Stimulated activated CD4-positive, alpha-beta T cell treated with anti-CD3 and anti-CD28 coated beads, Interleukin-1b, Interleukin-23, amount 100 ng/mL, for 24 hours (primary cell): ENCODE measurements around the gene EPHA3.

ENCODE experiments used
- DNase-seq, 4 experiments: peaks; one replicate each; pipeline ENCODE4 v3.0.0-alpha.2; 2020; ENCODE audit warnings: low read depth in 4 of 4, low spot score in 1 of 4

EPHA3 gene

DNA sequence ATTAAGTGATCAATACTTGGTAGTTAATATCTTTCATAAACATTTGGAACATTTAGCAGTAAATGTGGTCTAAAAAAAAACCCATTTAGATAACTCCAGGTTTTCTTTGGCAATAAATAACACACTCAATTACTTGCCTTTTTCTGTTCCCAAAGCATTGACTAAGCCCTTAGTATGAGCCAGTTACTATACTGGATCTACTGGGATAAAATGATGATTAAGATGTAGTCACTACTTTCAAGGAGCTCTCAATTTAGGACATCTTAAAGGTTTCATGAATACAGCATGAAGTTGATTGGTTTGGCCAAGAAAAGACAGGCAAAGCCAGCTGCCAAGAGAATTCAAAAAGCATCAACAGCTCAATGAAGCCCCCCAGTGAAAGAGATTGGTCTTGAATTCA is 250.9 kb downstream of the EPHA3 start:
- DNase-seq: no peak

- no peak for DNase-seq
These were observed 252.7 kb downstream of the EPHA3 start for GRCh38 chr3:89360156-89360555.

- no peak for DNase-seq
These were observed 255.1 kb downstream of the EPHA3 start for GRCh38 chr3:89362496-89362895.

- DNase-seq: no peak
These were observed 255.8 kb downstream of the EPHA3 start for GRCh38 chr3:89363171-89363570.

- no peak for DNase-seq
These were observed 256.9 kb downstream of the EPHA3 start for GRCh38 chr3:89364314-89364713.

DNA sequence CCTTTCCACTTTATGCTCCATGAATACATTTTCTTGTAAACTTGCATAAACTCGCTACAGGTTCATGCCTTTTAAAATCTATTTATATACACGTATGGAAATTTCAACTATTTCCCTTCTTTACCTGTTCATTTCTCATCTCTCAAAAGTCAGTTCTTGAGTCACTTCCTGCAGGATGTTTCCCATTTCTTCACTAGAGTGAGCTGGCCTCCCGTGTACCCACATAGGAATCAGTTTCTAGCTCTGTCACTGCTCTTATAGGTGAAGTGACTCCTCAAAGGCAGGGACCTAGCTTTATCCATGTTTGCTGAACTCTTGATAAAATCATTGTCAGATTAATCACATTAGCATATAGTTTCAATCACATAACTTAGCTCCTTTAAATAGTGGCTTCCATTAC is 259.7 kb downstream of the EPHA3 start:
- DNase-seq: no peak

GRCh38 chr3:89368846-89369245 is 261.4 kb downstream of the EPHA3 start:
- DNase-seq: no peak

DNA sequence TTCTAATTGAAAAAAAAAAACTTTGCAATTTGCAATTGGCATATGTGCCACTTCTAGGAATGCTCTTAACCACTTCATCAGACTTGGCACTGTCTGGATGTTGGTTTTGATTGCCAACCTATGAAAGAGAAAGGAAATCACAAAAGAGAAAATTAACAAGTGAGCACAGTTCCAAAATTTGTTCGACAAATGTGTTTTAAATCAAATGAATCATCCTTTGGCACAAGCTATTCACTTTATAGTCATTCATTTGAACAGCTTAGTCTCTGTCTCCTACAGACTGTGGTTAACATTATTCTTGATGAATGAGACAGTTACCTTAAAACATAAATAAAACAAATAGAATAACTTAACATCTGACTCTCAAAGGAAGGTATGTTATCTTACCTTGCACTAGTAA is 265.0 kb downstream of the EPHA3 start:
- DNase-seq: no peak

DNA sequence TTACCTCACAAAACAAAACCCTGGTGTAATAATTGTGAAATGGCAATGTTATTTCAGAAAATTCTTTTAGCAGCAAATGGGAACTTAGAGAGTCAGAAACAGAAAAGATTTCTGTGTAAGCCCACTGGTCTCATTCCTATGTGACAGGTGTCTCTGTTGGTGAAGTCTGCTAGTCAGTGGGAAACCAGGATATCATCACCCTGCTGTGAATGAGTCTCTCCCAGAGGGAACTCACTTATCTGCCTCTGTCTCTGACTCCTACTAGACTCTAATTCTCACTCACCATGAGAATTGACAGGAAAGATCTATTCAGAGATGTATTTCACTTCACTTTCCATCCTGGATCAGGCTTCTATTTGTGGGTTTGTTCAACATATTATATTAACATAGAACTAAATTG is 266.0 kb downstream of the EPHA3 start:
- DNase-seq: no peak

- DNase-seq: no peak
These were observed 268.0 kb downstream of the EPHA3 start for GRCh38 chr3:89375451-89375850.

DNA sequence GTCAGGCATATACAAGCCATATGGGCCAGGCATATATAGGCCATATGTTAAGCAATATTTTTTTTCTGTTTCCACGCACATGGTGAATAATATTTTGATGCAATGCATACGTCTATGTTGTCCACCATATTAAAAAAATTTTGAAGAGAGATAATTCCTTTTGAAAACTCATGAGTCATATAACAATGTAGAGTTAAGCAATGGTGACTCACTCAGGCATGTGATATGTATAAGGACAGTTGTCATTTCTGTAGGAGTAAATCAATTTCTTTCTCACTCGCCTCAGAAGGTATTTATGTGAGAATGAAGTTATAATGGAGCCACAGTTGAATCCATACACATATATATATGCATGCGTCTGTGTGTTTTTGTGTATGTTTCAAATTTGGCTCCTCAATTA is 272.6 kb downstream of the EPHA3 start:
- DNase-seq: no peak

DNA sequence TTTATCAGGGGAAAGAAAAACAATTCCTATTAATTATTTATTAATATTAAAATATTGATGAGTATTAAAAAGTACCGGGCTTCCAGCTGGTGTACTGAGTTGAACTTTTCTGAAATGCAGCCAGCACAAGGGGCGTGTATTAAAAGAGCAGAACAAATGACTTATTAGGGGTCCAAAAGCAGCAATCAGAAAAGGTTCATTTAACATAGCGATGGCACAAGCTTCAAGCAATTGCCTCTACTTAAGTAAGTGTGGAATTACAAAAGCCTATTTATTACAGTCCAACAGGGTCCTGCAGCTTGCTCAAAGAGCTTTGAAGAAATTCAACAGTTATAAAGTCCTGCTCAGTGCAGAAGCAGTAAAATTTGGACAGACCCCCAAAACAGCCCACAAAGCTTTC is 285.6 kb downstream of the EPHA3 start:
- DNase-seq: no peak

DNA sequence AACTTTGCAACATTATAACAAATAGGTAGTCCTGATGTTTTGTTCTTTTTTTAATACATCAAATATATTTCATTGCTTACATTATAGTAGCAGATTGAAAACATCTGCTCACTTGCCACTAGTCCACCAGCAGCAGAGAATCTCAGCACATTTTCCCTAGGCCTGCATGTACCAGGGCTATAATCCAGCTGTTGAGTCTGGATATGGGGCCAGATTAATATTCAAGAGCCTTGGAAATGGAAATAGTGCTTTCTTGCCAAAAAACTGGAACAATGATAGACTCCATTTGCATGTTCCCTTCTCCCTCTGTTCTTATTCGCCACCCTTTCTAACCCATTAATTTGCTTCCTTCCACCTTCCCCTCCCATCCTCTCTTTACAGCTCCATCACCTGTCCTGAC is 288.0 kb downstream of the EPHA3 start:
- no peak for DNase-seq

- no peak for DNase-seq
These were observed 288.6 kb downstream of the EPHA3 start for GRCh38 chr3:89395996-89396395.

DNA sequence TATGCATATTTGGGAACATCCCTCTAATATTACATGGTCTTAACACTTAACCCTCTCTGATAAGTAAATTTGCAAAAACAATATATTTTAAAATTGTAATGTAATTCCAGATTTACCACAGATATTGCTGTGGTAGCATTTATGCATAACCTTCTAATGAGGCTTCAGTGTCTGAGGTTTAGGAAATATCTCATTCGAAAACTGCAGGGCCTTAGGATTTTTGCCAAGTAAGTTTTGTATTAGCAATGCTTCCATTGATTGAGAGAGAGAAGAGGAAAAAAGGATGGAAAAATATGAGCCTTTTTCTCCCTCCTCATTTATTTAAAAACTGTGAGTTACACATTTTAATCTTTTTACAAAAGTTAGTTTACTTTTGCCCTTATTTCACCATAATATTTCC is 294.6 kb downstream of the EPHA3 start:
- DNase-seq: no peak

- no peak for DNase-seq
These were observed 297.8 kb downstream of the EPHA3 start for GRCh38 chr3:89405176-89405575.

DNA sequence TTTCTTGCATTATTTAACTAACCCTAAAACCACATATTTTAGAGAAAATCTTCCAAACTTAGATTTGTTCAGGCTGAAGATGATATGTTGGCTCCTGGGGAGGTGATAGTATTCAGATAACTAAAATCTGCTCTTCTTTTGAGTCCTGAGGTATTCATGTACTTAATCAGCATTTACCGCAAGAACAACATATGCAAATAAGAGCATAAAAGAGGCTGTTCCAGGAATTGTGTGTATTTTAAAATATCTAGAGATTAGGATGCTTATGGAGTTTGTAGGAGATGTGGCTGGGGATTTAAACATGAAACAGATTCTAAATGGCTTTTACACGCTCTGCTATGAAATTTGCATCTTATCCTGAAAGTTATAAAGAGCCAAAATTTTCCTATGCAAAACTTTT is 298.2 kb downstream of the EPHA3 start:
- DNase-seq: no peak

DNA sequence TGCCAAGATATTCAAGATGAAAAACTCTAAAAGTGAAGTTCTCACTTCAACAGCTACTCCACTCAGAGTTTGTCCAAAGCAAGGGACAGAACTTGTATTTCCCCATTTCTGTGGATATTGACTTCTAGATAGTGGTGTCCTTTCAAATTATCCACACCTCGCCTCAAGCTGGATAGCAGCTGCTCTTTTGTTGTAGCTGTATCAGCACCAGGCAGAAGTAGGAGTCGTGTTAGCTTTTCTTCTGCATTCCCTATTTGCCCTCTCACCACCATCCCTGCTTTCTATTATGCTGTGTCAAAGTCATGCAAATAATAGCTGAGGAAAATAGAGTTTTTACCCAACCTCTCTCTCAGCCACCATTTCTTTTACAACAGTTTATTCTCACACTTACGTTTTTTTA is 303.8 kb downstream of the EPHA3 start:
- DNase-seq: no peak

- no peak for DNase-seq
These were observed 306.8 kb downstream of the EPHA3 start for GRCh38 chr3:89414270-89414669.

DNA sequence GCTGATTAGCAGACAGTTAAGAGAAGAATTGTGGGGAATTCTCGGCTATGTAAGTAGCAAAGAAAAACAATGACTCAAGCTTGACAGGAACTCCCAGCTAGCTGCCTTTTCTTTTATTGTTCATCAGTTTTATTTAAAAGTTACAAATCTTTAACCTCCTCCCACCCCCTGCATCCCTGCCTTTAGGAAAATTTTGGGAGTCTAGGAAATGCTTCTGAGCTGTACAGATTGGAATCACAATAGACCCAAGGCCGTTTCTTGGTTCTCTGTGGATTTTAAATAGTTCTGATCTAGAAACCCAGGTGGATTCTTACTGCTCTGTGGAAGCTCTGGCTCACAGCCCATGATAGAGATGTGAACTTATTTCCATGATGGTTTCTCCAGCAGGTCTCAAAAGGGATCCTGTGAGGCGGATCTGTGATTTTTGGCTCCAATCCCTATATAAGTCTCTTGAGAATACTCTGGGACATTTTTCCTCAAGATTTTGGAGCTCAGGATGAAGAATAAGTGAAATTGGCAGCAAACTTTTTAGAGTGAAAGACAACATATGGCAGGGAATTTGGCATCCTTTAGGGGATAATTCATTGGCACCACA is 312.3 kb downstream of the EPHA3 start:
- DNase-seq: no peak

GRCh38 chr3:89426060-89426459 is 318.6 kb downstream of the EPHA3 start:
- DNase-seq: no peak

DNA sequence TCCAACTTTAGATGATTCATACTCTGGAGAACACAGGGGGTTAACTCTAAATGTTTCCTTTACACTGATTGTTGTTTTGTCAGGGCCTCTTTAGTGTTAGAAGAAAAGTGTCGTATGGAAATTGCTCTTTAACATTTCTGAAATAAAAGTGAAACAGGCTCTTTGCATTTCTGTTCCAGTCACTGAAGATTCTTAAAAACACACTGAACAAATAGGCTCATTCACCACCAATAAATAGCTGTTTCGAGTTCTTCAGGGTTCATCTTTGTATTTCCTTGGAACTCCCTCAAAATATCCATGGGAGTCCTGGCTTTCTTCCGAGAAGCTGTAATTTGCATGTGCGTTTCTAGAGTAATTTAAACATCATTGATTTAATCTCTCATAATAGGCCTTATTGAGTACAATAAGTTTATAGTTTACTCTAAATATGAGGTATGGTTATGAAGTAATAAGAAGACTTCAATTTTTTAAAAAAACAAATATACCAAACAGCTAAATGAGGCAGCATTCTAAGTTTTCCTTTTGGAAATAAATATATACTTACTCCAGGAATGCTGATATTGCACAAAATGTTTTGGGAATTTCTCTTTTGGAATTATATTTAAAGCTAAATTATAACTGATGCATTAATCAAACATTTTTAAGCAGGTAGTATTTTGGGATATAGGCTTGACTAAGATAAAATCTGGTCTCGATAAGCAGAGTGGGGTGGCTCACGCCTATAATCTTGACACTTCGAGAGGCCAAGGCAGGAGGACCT is 327.4 kb downstream of the EPHA3 start:
- DNase-seq: no peak

DNA sequence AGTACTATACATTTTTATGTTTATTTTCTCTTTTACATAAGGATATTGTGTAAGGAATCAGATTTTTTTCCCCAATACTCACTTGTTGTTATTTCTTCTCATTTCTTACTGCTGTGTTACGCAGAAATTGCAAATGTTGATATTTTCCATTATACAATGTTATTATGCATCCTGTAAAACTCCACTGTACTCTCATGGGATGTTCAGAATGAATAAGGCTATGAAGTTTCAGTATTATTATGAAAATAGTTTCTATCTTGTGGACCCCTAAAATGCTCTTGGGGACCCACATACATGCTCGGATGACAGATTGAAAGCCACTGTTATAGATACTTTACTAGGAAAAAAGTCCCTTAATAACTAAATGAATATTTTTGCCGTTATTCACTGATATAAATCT is 329.4 kb downstream of the EPHA3 start:
- DNase-seq: no peak
